K562 (cell line): ENCODE results near the gene PPT2. TPM values are rescaled to one million over a fixed set of nuclear protein-coding genes. Genes with fewer than 3 reads are reported as not detected.
"Not testable (repeated sequence)": the region's sequence is repeated elsewhere in the genome, so short reads cannot be mapped to it uniquely, and the experiment has no call there.

Source experiments
- ATAC-seq: fragments of 200-7000 bp; cut with Tn5 transposase; 3 replicates; pipeline ENCODE4 v1.9.1; 2020; ENCODE audit warnings: moderate library complexity
- BruUV-seq: library from RNA; stranded (reverse); fragments of 400-500 nt; replicated peaks from 2 replicates; lab custom pipeline; 2021; lab: Mats Ljungman, UMichigan
- CTCF ChIA-PET: fragments of 300-600 bp; formaldehyde crosslinking; extraction: SDS; loops from one replicate; lab custom pipeline; 2021; ENCODE audit warnings: low intra/inter-chr PET ratio; lab: Yijun Ruan, JAX
- POLR2A ChIA-PET: fragments of 300-600, 350-650 bp; sonication (Branson Sonifier 250); formaldehyde crosslinking; extraction: SDS; loops from one replicate; lab custom pipeline; 2021; ENCODE audit warnings: antibody characterized with exemption, inconsistent platforms; lab: Yijun Ruan, JAX
- DNase-seq, 4 experiments: peaks; one replicate each; pipeline versions ENCODE4 v3.0.0 to v3.0.0-alpha.2; 2011 to 2018; ENCODE audit warnings: low spot score in 3 of 4, mixed read lengths in 3 of 4; ENCODE audit errors: extremely low read depth in 1 of 4
- FAIRE-seq: peaks from 2 replicates; lab custom pipeline; 2011; peaks lifted over from hg19 to GRCh38; lab: Jason Lieb, UNC
- H2AFZ ChIP-seq: 2 replicates; pipeline ENCODE4 v1.6.0; 2011; ENCODE audit warnings: low read depth, low read length, control low read depth, inconsistent platforms
- H3K27ac ChIP-seq: fragments of 200-600 bp; 3 replicates; pipeline ENCODE4 v1.8.0; 2011; ENCODE audit warnings: low read depth, mild to moderate bottlenecking, control low read depth, inconsistent platforms, low read length, moderate library complexity, mixed read lengths; ENCODE audit errors: extremely low read depth
- H3K27me3 ChIP-seq, 2 experiments: fragments of 300-600 bp in 1 of 2; 2 replicates in 1 of 2; 3 replicates in 1 of 2; pipeline versions ENCODE4 v1.6.0 to v1.8.0; 2011; ENCODE audit warnings: inconsistent platforms in 2 of 2, low read length in 2 of 2, mild to moderate bottlenecking in 1 of 2, mixed read lengths in 1 of 2, moderate library complexity in 1 of 2; ENCODE audit not compliant: control insufficient read depth in 2 of 2, insufficient read depth in 2 of 2
- H3K36me3 ChIP-seq: fragments of 300-600 bp; 3 replicates; pipeline ENCODE4 v1.8.0; 2011; ENCODE audit warnings: mild to moderate bottlenecking, low read length, inconsistent platforms; ENCODE audit not compliant: control insufficient read depth, insufficient read depth
- H3K4me1 ChIP-seq, 2 experiments: fragments of 200-600 bp in 1 of 2; replicated peaks in 1 of 2; 2 replicates in 1 of 2; 3 replicates in 1 of 2; pipeline versions ENCODE4 v1.5.1 to v1.8.0; 2011; ENCODE audit warnings: inconsistent platforms in 2 of 2, low read length in 2 of 2, mild to moderate bottlenecking in 1 of 2, mixed read lengths in 1 of 2, moderate library complexity in 1 of 2; ENCODE audit not compliant: control insufficient read depth in 2 of 2, insufficient read depth in 2 of 2
- H3K4me2 ChIP-seq: 2 replicates; pipeline ENCODE4 v1.6.1; 2011; ENCODE audit warnings: low read length, control low read depth, inconsistent platforms, mixed read lengths; ENCODE audit not compliant: insufficient read depth
- H3K4me3 ChIP-seq: fragments of 200-600 bp; sonication (generic), shearing (Covaris generic); 2 replicates; pipeline ENCODE4 v1.5.1; 2016; ENCODE audit warnings: control low read depth, inconsistent platforms
- H3K79me2 ChIP-seq: fragments of 200-600 bp; 3 replicates; pipeline ENCODE4 v1.8.0; 2011; ENCODE audit warnings: low read length, inconsistent platforms; ENCODE audit not compliant: control insufficient read depth, insufficient read depth
- H3K9ac ChIP-seq, 2 experiments: 2 replicates each; pipeline versions ENCODE4 v1.6.0 to v1.6.1; 2011; ENCODE audit warnings: low read depth in 2 of 2, low read length in 2 of 2, control low read depth in 1 of 2, inconsistent platforms in 1 of 2, mild to moderate bottlenecking in 1 of 2, mixed read lengths in 1 of 2; ENCODE audit not compliant: insufficient read depth in 1 of 2
- H3K9me1 ChIP-seq: one replicate; pipeline ENCODE4 v1.6.0; 2011; ENCODE audit warnings: inconsistent platforms, mild to moderate bottlenecking, low read length, moderate library complexity; ENCODE audit not compliant: control insufficient read depth, insufficient read depth
- H3K9me3 ChIP-seq: replicated peaks from 2 replicates; pipeline ENCODE4 v1.5.1; 2011; ENCODE audit warnings: low read depth, low read length, inconsistent platforms; ENCODE audit not compliant: control insufficient read depth, insufficient read depth
- H4K20me1 ChIP-seq: replicated peaks from 2 replicates; pipeline ENCODE4 v1.6.1; 2011; ENCODE audit warnings: low read length, inconsistent platforms, mixed read lengths; ENCODE audit not compliant: control insufficient read depth, insufficient read depth
- CXXC5 ChIP-seq: fragments of 250-450 bp; sonication (Bioruptor Pico); IDR thresholded peaks from 2 replicates; pipeline ENCODE4 v1.8.0; 2022; ENCODE audit warnings: inconsistent platforms, mild to moderate bottlenecking, moderate library complexity
- MAZ ChIP-seq, 2 experiments: fragments of 450-650 bp in 1 of 2; sonication (generic) in 1 of 2; formaldehyde crosslinking; IDR thresholded peaks in 1 of 2; conservative IDR thresholded peaks in 1 of 2; 2 replicates each; pipeline versions ENCODE4 v1.4.0 to v1.5.0; 2020; ENCODE audit warnings: mild to moderate bottlenecking in 1 of 2, missing genetic modification reagents in 1 of 2
- MED1 ChIP-seq: sonication (generic); formaldehyde crosslinking; IDR thresholded peaks from 2 replicates; pipeline ENCODE4 v1.8.1; 2023; ENCODE audit warnings: missing genetic modification reagents, borderline replicate concordance
- POLR2G ChIP-seq: fragments of 200-400 bp; formaldehyde crosslinking; IDR thresholded peaks from 2 replicates; pipeline ENCODE4 v1.6.1; 2017; ENCODE audit warnings: low read depth, mild to moderate bottlenecking, antibody characterized with exemption, low read length, moderate library complexity
- RBFOX2 ChIP-seq: fragments of 200-400 bp; formaldehyde crosslinking; IDR thresholded peaks from 2 replicates; pipeline ENCODE4 v1.6.1; 2017; ENCODE audit warnings: low read depth, mild to moderate bottlenecking, low read length, moderate library complexity
- ZNF263 ChIP-seq: sonication (generic); formaldehyde crosslinking; IDR thresholded peaks from 2 replicates; pipeline ENCODE4 v1.8.0; 2022; ENCODE audit warnings: mild to moderate bottlenecking, missing genetic modification reagents, borderline replicate concordance
- WGBS: fragments of 100-300 bp; shearing (Covaris generic); methylation state at CpG from one replicate; pipeline ENCODE4 v1.1.6; 2016; ENCODE audit warnings: low coverage, mixed read lengths; ENCODE audit not compliant: insufficient coverage; ENCODE audit errors: missing lambda C conversion rate; 5-methylcytosine and 5-hydroxymethylcytosine counted together
- in situ Hi-C: fragments of 300-500 bp; cut with MboI; formaldehyde crosslinking; loops from 4 replicates; pipeline ENCODE4 v1.15.0; 2018; ENCODE audit warnings: inconsistent platforms, mixed read lengths
- intact Hi-C: fragments of 100-400 bp; cut with micrococcal nuclease; formaldehyde crosslinking; loops from 2 replicates; pipeline ENCODE4 v1.14.2; 2022
- polyA plus RNA-seq, 8 experiments: library from polyadenylated mRNA; depleted of rRNA in 4 of 8; stranded (reverse) in 5 of 8; unstranded in 3 of 8; fragments of >200 nt; fragmentation: Nextera tagmentation in 2 of 8; fragmentation: Illumina TruSeq in 1 of 8; extraction: Ambion mirVana in 2 of 8; extraction: Trizol in 1 of 8; gene quantifications; 2 replicates each; pipeline versions ENCODE4 v1.2.1 to v1.2.3, GENCODE V29; 2011 to 2014; ENCODE audit warnings: inconsistent platforms in 1 of 8, missing spikeins in 1 of 8
- total RNA-seq, 7 experiments: library from RNA; depleted of rRNA in 6 of 7; stranded (reverse); fragments of >200 nt in 6 of 7; fragmentation: Illumina TruSeq in 2 of 7; extraction: Trizol in 2 of 7; gene quantifications; 2 replicates each; pipeline versions ENCODE4 v1.2.1 to v1.2.3, GENCODE V29; 2011 to 2021; ENCODE audit warnings: low replicate concordance in 1 of 7
- TF ChIP-seq, protein P1 (sequence below), 3 experiments: IDR thresholded peaks in 2 of 3; conservative IDR thresholded peaks in 1 of 3; 2 replicates each; pipeline ENCODE4 v1.5.1; 2011 to 2012; ENCODE audit warnings: low read length in 3 of 3, mild to moderate bottlenecking in 3 of 3, control low read depth in 2 of 3, improper control_type of control experiment in 1 of 3, inconsistent platforms in 1 of 3, low read depth in 1 of 3, mixed read lengths in 1 of 3, moderate library complexity in 1 of 3; ENCODE audit not compliant: insufficient read depth in 2 of 3
- TF ChIP-seq, protein P2 (sequence below): sonication (generic); formaldehyde crosslinking; IDR thresholded peaks from 2 replicates; pipeline ENCODE4 v1.9.0; 2022; ENCODE audit warnings: mild to moderate bottlenecking, missing genetic modification reagents

PPT2 gene
- total and polyA plus RNA-seq, 9 of the 15 experiments (the other 6 are each of a cell fraction or from before 2014, with no cell fraction given), result 27.4 to 98.8 (median 69.9) TPM

DNA sequence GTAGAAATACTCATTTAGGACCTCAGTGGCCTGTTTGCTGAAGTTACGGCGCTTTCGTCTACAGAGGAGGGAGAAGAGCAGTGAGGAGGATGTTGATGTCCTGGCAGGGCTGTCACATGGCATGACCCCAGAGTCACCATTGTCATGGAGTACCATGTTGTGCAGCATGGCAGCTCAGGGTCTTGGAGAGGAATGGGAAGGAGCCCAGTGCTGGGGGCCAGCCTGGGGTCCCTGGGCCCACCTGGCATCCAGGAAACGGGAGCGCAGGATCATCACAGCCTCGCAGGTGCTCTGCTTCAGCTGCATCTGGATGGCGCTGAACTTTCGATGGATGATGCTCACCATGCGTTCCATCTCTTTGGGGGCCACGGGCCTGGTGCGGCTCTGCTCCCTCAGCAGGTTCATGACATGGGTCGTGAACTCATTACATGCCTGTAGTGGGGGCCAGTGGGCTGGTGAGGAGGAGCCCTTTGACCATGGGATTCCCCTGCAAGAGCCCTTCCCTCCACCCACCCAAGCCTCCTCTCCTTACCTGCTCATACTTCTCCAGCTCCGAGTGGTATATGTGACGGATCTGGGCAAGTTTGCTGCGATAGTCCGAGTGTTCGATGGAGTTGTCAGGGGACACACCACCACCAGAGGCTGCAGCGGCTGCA, 33.9 kb downstream of the PPT2 start:
- peaks cover 49% of the 10 kb centered on the region; the same call in 2 of the 3 replicates for H3K36me3 ChIP-seq
- WGBS, result 72% methylated on average over 15 of the region's 18 CpGs
- peak overlapping the region; percentile 89 to 95; a peak in 3 of 4 replicates for H3K9ac ChIP-seq
- CTCF ChIA-PET, in situ Hi-C loops, H3K27ac ChIP-seq, intact Hi-C loops, H3K9me3 ChIP-seq, ATAC-seq, H2AFZ ChIP-seq, H4K20me1 ChIP-seq, FAIRE-seq, H3K9me1 ChIP-seq, H3K27me3 ChIP-seq, BruUV-seq: not testable (repeated sequence)
- H3K4me2 ChIP-seq, result peak overlapping the region; percentile 90
- peak in 1 of 4 experiments; percentile 19 for DNase-seq
- TF ChIP-seq, protein P1, sequence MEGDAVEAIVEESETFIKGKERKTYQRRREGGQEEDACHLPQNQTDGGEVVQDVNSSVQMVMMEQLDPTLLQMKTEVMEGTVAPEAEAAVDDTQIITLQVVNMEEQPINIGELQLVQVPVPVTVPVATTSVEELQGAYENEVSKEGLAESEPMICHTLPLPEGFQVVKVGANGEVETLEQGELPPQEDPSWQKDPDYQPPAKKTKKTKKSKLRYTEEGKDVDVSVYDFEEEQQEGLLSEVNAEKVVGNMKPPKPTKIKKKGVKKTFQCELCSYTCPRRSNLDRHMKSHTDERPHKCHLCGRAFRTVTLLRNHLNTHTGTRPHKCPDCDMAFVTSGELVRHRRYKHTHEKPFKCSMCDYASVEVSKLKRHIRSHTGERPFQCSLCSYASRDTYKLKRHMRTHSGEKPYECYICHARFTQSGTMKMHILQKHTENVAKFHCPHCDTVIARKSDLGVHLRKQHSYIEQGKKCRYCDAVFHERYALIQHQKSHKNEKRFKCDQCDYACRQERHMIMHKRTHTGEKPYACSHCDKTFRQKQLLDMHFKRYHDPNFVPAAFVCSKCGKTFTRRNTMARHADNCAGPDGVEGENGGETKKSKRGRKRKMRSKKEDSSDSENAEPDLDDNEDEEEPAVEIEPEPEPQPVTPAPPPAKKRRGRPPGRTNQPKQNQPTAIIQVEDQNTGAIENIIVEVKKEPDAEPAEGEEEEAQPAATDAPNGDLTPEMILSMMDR (IDR thresholded peaks at IDR 0.05 in 2 of 3, conservative IDR thresholded peaks at IDR 0.05 in 1 of 3; ENCODE audit: insufficient read depth in 2 of 3, low read depth in 1 of 3, low read length in 3 of 3), result 0 out of 6 replicates have a peak, but pooled peaks of 1 of the 3 experiments have one; percentile 13
- TF ChIP-seq, protein P2, sequence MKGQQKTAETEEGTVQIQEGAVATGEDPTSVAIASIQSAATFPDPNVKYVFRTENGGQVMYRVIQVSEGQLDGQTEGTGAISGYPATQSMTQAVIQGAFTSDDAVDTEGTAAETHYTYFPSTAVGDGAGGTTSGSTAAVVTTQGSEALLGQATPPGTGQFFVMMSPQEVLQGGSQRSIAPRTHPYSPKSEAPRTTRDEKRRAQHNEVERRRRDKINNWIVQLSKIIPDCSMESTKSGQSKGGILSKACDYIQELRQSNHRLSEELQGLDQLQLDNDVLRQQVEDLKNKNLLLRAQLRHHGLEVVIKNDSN (CRISPR knock-in tag), result 0 out of 2 replicates have a peak, but pooled peaks have one; percentile 18
- peak; percentile 62 for TF ChIP-seq RBFOX2
- TF ChIP-seq POLR2G, result peak; percentile 63
- 0 out of 4 replicates have a peak, but pooled peaks of 1 of the 2 experiments have one; percentile 3 for TF ChIP-seq MAZ (CRISPR knock-in tag; conservative IDR thresholded peaks at IDR 0.05 in 1 of 2, IDR thresholded peaks at IDR 0.05 in 1 of 2)
- TF ChIP-seq ZNF263 (CRISPR knock-in tag), result 0 out of 2 replicates have a peak, but pooled peaks have one; percentile 28
- TF ChIP-seq CXXC5 (CRISPR knock-in tag), result 0 out of 2 replicates have a peak, but pooled peaks have one; percentile 3
- 0 out of 2 replicates have a peak, but pooled peaks have one; percentile 73 for TF ChIP-seq MED1 (CRISPR knock-in tag)
- peaks cover 61 to 76% of the 10 kb centered on the region in 2 experiments for H3K4me1 ChIP-seq
- peak overlapping the region; percentile 79; the same call in 1 of the 2 replicates for H3K4me3 ChIP-seq
- POLR2A ChIA-PET, result interaction anchor here (0.5 to 1.5 kb wide), 8 partner anchors 8 to 100 kb away, joined by 3 to 5 read pairs (median 3); partner anchors contain the start of gene ATF6B
- H3K79me2 ChIP-seq, result peaks cover 65% of the 10 kb centered on the region
